ENCODE data around the gene PRR5L. TPM values are rescaled to one million over a fixed set of nuclear protein-coding genes. Genes with fewer than 3 reads are reported as not detected.

Gene PRR5L
- total RNA-seq, 2 donors from 2014 or later, result 172 to 533 TPM

DNA sequence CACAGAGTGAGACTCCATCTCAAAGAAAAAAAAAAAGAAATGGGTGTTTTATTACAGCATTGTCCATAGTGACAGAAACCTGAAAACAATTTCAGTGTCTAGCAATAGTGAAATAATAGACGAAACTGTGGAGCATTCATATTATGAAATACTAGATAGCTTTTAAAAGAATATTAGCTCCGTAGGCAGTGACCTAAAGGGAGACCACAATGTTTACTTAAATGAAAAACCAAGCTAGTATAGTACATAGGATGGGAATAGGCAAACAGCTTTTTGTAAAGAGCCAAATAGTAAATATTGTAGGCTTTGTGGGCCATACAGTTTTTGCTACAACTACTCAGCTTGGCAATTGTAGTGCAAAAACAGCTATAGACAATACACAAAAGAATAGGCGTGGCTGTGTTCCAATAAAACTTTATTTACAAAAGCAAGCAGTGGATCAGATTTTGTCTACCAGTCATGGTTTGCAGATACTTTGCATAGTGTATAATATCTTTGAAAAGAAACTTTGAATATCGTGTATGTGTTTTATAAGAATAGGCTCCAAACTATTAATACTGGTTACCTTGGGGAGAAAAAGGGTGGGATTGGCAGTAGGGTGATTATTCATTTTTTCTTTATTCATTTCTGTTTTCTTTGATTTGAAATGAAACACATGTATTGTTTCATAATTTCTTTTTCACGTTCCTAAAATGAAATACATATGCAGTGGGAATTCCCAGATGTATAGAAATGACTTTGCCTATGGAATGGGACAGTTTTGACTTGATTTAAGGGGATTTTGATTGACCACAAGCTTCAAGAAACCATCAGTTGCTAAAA, 50.7 kb downstream of the PRR5L start:
- no peak for ATAC-seq
- Mint-ChIP-seq H3K27ac (peak overlapping the region; percentile 8 to 63), H3K27me3 (peaks cover 0 to 6% of the 10 kb centered on the region in 2 donors)

GRCh38 chr11:36347384-36347906, 51.4 kb downstream of the PRR5L start:
- no peak for DNase-seq (ENCODE audit: low spot score)
- Mint-ChIP-seq H3K4me1 (ENCODE audit: low read depth in 2 of 2) (peaks cover 37 to 46% of the 10 kb centered on the region in 2 donors), H3K9me3 (peaks cover 5% of the 10 kb centered on the region), H3K27ac (peak overlapping the region; percentile 8 to 63), H3K27me3 (peaks cover 0 to 6% of the 10 kb centered on the region in 2 donors), H3K36me3 (no peaks in the 10 kb centered on the region), H3K4me3 (peak overlapping the region; percentile 8)
- ATAC-seq, result peak in 1 of 2 donors; percentile 68

More for the DNA sequence above, 50.7 kb downstream of the PRR5L start:
- Mint-ChIP-seq H3K36me3 (no peaks in the 10 kb centered on the region), H3K9me3 (peaks cover 5% of the 10 kb centered on the region), H3K4me3 (peak overlapping the region; percentile 8), H3K4me1 (ENCODE audit: low read depth in 2 of 2) (peaks cover 31 to 40% of the 10 kb centered on the region in 2 donors)
- DNase-seq (ENCODE audit: low spot score), result no peak

- DNase-seq (ENCODE audit: low spot score), result no peak
- H3K36me3 Mint-ChIP-seq, result no peaks in the 10 kb centered on the region
- no peak for ATAC-seq
- peaks cover 0 to 6% of the 10 kb centered on the region in 2 donors for H3K27me3 Mint-ChIP-seq
- peak overlapping the region; percentile 39 to 79 for H3K27ac Mint-ChIP-seq
- H3K4me1 Mint-ChIP-seq (ENCODE audit: low read depth in 2 of 2), result peaks cover 58 to 63% of the 10 kb centered on the region in 2 donors
- H3K4me3 Mint-ChIP-seq, result peak overlapping the region; percentile 26
- H3K9me3 Mint-ChIP-seq, result peaks cover 5% of the 10 kb centered on the region
Observed at GRCh38 chr11:36349351-36350136, 53.5 kb downstream of the PRR5L start.

DNA sequence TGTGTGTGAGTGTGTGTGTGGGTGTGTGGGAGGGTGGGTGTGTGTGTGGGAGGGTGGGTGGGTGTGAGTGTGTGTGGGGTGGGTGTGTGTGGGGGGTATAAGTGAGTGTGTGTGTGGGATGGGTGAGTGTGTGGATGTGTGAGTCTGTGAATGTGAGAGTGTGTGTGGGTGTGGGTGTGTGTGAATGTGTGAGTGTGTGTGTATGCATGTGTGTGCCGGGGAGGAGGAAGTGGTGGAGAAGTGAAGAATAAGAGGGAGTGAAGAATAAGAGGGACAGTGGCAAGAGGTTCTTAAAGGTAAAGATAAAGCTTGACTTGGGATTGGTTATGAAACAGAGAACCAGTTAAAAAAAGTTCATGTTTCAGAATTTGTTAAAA, 54.0 kb downstream of the PRR5L start:
- ATAC-seq (peak in 1 of 2 donors; percentile 29), DNase-seq (ENCODE audit: low spot score) (no peak)
- Mint-ChIP-seq H3K27me3 (peaks cover 0 to under 1% of the 10 kb centered on the region in 2 donors), H3K4me1 (ENCODE audit: low read depth in 2 of 2) (peaks cover 64% of the 10 kb centered on the region in 2 donors), H3K4me3 (peak overlapping the region; percentile 26), H3K27ac (peak overlapping the region; percentile 39 to 79), H3K9me3 (peaks cover 5% of the 10 kb centered on the region), H3K36me3 (no peaks in the 10 kb centered on the region)

DNA sequence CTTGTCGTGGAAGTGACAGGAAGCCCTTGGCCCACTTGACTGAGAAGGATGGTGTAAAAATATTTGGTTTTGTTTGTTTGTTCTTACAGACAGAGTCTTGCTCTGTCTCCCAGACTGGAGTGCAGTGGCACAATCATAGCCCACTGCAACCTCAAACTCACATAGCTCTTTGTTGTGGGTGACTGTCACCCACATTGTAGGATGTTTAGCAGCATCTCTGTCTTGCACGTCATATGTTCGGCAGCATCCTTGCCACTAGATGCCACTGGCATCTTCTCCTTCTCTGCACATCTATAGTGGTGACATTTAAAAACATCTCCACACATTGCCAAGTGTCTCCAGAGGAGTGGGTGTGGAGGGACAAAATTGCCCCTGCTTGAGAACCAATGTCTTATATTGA, 56.8 kb downstream of the PRR5L start:
- peak overlapping the region; percentile 78 for H3K4me3 Mint-ChIP-seq
- no peaks in the 10 kb centered on the region for H3K27me3 Mint-ChIP-seq
- H3K4me1 Mint-ChIP-seq (ENCODE audit: low read depth in 2 of 2), result peaks cover 71 to 79% of the 10 kb centered on the region in 2 donors
- no peaks in the 10 kb centered on the region for H3K36me3 Mint-ChIP-seq
- H3K27ac Mint-ChIP-seq, result peak overlapping the region; percentile 61 to 87
- peaks cover 5% of the 10 kb centered on the region for H3K9me3 Mint-ChIP-seq
- ATAC-seq (peak; percentile 77 to 88), DNase-seq (ENCODE audit: low spot score) (peak; percentile 64)

GRCh38 chr11:36354221-36355003, 58.3 kb downstream of the PRR5L start:
- DNase-seq (ENCODE audit: low spot score) (no peak), ATAC-seq (peak; percentile 78 to 87)
- H3K4me3 Mint-ChIP-seq, result peak overlapping the region; percentile 78
- peaks cover 5% of the 10 kb centered on the region for H3K9me3 Mint-ChIP-seq
- H3K4me1 Mint-ChIP-seq (ENCODE audit: low read depth in 2 of 2), result peaks cover 66 to 84% of the 10 kb centered on the region in 2 donors
- no peaks in the 10 kb centered on the region for H3K36me3 Mint-ChIP-seq
- H3K27ac Mint-ChIP-seq, result peak overlapping the region; percentile 61 to 87
- peaks cover 0 to 2% of the 10 kb centered on the region in 2 donors for H3K27me3 Mint-ChIP-seq

GRCh38 chr11:36356201-36356600, 60.1 kb downstream of the PRR5L start:
- Mint-ChIP-seq H3K36me3 (no peaks in the 10 kb centered on the region), H3K9me3 (no peaks in the 10 kb centered on the region), H3K4me1 (ENCODE audit: low read depth in 2 of 2) (peaks cover 66 to 89% of the 10 kb centered on the region in 2 donors), H3K4me3 (peak overlapping the region; percentile 63), H3K27me3 (peaks cover 0 to 2% of the 10 kb centered on the region in 2 donors), H3K27ac (peak overlapping the region; percentile 24 to 75)
- DNase-seq (ENCODE audit: low spot score) (no peak), ATAC-seq (no peak)

DNA sequence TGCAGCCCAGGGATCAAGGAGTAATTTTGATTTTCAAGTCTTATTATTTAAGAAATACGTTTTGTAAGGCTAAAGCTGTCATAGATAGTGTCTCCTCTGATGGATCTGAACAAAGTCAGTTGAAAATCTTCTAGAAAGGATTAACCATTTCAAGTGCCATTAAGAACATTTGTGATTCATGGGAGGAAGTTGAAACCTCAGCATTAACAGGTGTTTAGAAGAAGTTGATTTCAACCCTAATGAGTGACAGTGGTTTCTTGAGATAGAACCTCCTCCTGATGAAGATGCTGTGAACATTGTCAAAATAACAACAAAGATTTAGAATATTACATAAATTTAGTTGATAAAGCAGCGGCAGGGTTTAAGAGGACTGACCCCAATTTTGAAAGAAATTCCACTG, 61.7 kb downstream of the PRR5L start:
- no peaks in the 10 kb centered on the region for H3K9me3 Mint-ChIP-seq
- ATAC-seq, result no peak
- no peak for DNase-seq (ENCODE audit: low spot score)
- peaks cover 0 to 2% of the 10 kb centered on the region in 2 donors for H3K27me3 Mint-ChIP-seq
- H3K4me1 Mint-ChIP-seq (ENCODE audit: low read depth in 2 of 2), result peaks cover 66 to 91% of the 10 kb centered on the region in 2 donors
- no peaks in the 10 kb centered on the region for H3K36me3 Mint-ChIP-seq
- no peak overlapping the region for H3K27ac Mint-ChIP-seq
- no peak overlapping the region for H3K4me3 Mint-ChIP-seq

DNA sequence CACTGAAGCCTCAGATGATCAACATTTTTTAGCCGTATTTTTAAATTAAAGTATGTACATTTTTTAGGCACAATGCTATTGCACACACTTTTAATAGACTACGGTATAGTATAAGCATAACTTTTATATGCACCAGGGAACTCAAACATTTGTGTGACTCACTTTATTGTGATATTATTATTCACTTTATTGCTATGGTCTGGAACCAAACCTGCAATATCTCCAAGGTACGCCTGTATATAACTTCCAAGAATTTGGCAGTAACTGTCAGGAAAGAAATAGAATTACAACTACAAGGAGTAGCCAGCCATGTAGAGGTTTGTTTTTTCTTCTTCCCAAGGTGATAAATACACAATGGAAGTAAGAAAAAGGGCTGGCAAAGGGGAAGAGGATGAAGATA, 62.3 kb downstream of the PRR5L start:
- Mint-ChIP-seq H3K4me1 (ENCODE audit: low read depth in 2 of 2) (peaks cover 66 to 91% of the 10 kb centered on the region in 2 donors), H3K27me3 (peaks cover 0 to 2% of the 10 kb centered on the region in 2 donors), H3K9me3 (no peaks in the 10 kb centered on the region)

GRCh38 chr11:36360318-36360717, 64.2 kb downstream of the PRR5L start:
- Mint-ChIP-seq H3K27ac (no peak overlapping the region), H3K27me3 (peaks cover 0 to 5% of the 10 kb centered on the region in 2 donors), H3K4me1 (ENCODE audit: low read depth in 2 of 2) (peaks cover 60 to 83% of the 10 kb centered on the region in 2 donors), H3K4me3 (peak overlapping the region; percentile 55), H3K36me3 (no peaks in the 10 kb centered on the region), H3K9me3 (no peaks in the 10 kb centered on the region)
- ATAC-seq, result no peak
- no peak for DNase-seq (ENCODE audit: low spot score)

More for the DNA sequence above, 62.3 kb downstream of the PRR5L start:
- ATAC-seq (no peak), DNase-seq (ENCODE audit: low spot score) (no peak)
- no peak overlapping the region for H3K4me3 Mint-ChIP-seq
- H3K27ac Mint-ChIP-seq, result peak overlapping the region in 1 of 2 donors; percentile 55
- H3K36me3 Mint-ChIP-seq, result no peaks in the 10 kb centered on the region

DNA sequence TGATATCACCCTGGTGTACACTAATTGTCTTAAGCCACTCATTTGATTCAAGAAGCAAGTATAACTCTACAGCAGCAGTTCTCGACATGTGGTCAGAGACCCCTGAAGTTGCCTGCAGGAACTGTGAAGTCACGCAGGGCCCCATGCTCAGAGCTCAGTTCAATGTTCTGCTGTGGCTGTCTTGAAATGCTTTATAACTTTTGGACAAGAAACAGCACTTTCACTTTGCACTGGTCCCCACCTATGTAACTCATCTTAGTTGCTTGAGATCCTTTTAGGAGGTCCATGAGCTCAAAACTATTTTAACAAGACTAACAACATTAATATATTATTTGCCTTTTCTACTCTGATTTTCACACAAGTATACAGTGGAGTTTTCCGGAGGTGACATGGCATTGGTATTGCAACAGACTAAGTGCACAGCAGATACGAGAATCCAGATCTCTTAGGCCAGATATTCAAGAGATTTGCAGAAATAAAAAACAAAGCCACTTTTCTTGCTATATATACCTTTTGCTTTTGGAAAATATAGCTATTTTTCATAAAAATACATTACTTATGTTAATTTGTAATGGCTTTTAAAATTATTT, 64.8 kb downstream of the PRR5L start:
- Mint-ChIP-seq H3K27ac (no peak overlapping the region), H3K4me1 (ENCODE audit: low read depth in 2 of 2) (peaks cover 58 to 80% of the 10 kb centered on the region in 2 donors), H3K27me3 (peaks cover 0 to 5% of the 10 kb centered on the region in 2 donors), H3K9me3 (no peaks in the 10 kb centered on the region), H3K36me3 (no peaks in the 10 kb centered on the region), H3K4me3 (peak overlapping the region; percentile 55)
- ATAC-seq, result peak in 1 of 2 donors; percentile 52
- DNase-seq (ENCODE audit: low spot score), result no peak

DNA sequence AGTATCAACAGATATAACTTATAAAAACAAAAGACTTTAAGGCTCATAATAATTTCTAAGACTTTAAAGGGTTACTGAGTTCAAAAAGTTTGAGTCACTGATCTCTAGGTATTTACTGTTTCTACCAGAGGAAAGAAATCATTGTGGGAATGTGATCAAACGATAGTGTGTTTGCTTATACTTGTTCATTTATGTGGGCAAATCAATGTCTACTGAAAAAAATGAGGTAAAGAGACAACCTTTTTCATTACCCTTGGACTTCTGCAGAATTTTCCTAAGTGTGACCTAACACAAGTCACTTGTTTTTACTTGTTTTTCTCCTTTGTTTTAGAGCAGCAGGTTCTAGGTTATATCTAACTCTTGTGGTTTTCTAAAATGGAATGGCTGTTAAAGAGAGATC, 65.4 kb downstream of the PRR5L start:
- no peak for ATAC-seq
- no peaks in the 10 kb centered on the region for H3K9me3 Mint-ChIP-seq
- H3K4me3 Mint-ChIP-seq, result peak overlapping the region; percentile 60
- no peak for DNase-seq (ENCODE audit: low spot score)
- peaks cover 52 to 78% of the 10 kb centered on the region in 2 donors for H3K4me1 Mint-ChIP-seq (ENCODE audit: low read depth in 2 of 2)
- H3K36me3 Mint-ChIP-seq, result no peaks in the 10 kb centered on the region
- H3K27ac Mint-ChIP-seq, result peak overlapping the region in 1 of 2 donors; percentile 30
- peaks cover 0 to 5% of the 10 kb centered on the region in 2 donors for H3K27me3 Mint-ChIP-seq
